HCT116 (cell line): ENCODE measurements around the gene SMARCA2. TPM values are rescaled to one million over a fixed set of nuclear protein-coding genes. Genes with fewer than 3 reads are reported as not detected.

Experiments
- ATAC-seq: fragments of 200-7000 bp; cut with Tn5 transposase; 2 replicates; pipeline ENCODE4 v1.9.1; 2020; ENCODE audit warnings: mild to moderate bottlenecking, moderate library complexity
- BruUV-seq: library from RNA; stranded (reverse); fragments of 400-500 nt; replicated peaks from 2 replicates; lab custom pipeline; 2021; lab: Mats Ljungman, UMichigan
- CTCF ChIA-PET: fragments of 300-600 bp; sonication (Branson Sonifier 250); formaldehyde crosslinking; loops from one replicate; lab custom pipeline; 2021; ENCODE audit warnings: antibody characterized with exemption; lab: Charles Lee
- POLR2A ChIA-PET: fragments of 300-600, 350-600 bp; sonication (Branson Sonifier 250); formaldehyde crosslinking; loops from one replicate; lab custom pipeline; 2021; ENCODE audit warnings: antibody characterized with exemption; lab: Charles Lee
- RAD21 ChIA-PET, 2 experiments: fragments of 300-600 bp; sonication (Branson Sonifier 250); formaldehyde crosslinking; loops; one replicate each; lab custom pipeline; 2023; ENCODE audit warnings: low total read pairs in 2 of 2; ENCODE audit not compliant: uncharacterized antibody in 2 of 2, unreplicated experiment in 2 of 2, low non-redundant PET in 1 of 2; lab: Charles Lee
- DNase-seq: peaks from one replicate; pipeline ENCODE4 v3.0.0-alpha.2; 2010; ENCODE audit warnings: low read depth, low spot score
- H2AFZ ChIP-seq: fragments of 200-600 bp; shearing (Covaris generic), sonication (generic); 2 replicates; pipeline ENCODE4 v1.6.1; 2017; ENCODE audit warnings: low read depth, mixed run types, mixed read lengths, antibody characterized with exemption, low read length; ENCODE audit not compliant: poor library complexity, severe bottlenecking
- H3K27ac ChIP-seq: 2 replicates; pipeline ENCODE4 v1.5.1; 2012; ENCODE audit warnings: low read depth, low read length
- H3K27me3 ChIP-seq: fragments of 200-600 bp; sonication (generic); 2 replicates; pipeline ENCODE4 v1.6.1; 2016; ENCODE audit warnings: mixed run types, low read length, mixed read lengths; ENCODE audit not compliant: insufficient read depth
- H3K36me3 ChIP-seq, 2 experiments: fragments of 200-500 bp in 1 of 2; fragments of 200-600 bp in 1 of 2; sonication (Bioruptor generic) in 1 of 2; sonication (generic) in 1 of 2; 2 replicates each; pipeline versions ENCODE4 v1.5.1 to v1.6.1; 2014 to 2016; ENCODE audit warnings: low read length in 2 of 2, inconsistent platforms in 1 of 2, mixed read lengths in 1 of 2, mixed run types in 1 of 2; ENCODE audit not compliant: insufficient read depth in 2 of 2, control insufficient read depth in 1 of 2
- H3K4me1 ChIP-seq, 2 experiments: fragments of 200-600 bp in 1 of 2; sonication (generic) in 1 of 2; 2 replicates each; pipeline versions ENCODE4 v1.5.1 to v1.6.1; 2012 to 2017; ENCODE audit warnings: low read length in 2 of 2, inconsistent platforms in 1 of 2, mild to moderate bottlenecking in 1 of 2, mixed read lengths in 1 of 2, mixed run types in 1 of 2, moderate library complexity in 1 of 2; ENCODE audit not compliant: insufficient read depth in 2 of 2, control insufficient read depth in 1 of 2
- H3K4me2 ChIP-seq: fragments of 200-600 bp; sonication (generic); 2 replicates; pipeline ENCODE4 v1.6.1; 2017; ENCODE audit warnings: mixed run types, low read length, mixed read lengths
- H3K4me3 ChIP-seq, 2 experiments: fragments of 200-600 bp in 1 of 2; sonication (generic) in 1 of 2; replicated peaks in 1 of 2; 2 replicates each; pipeline ENCODE4 v1.5.1; 2011 to 2016; ENCODE audit warnings: low read length in 2 of 2, control low read depth in 1 of 2, low read depth in 1 of 2, mild to moderate bottlenecking in 1 of 2, mixed read lengths in 1 of 2, mixed run types in 1 of 2
- H3K79me2 ChIP-seq: fragments of 200-600 bp; sonication (generic); 2 replicates; pipeline ENCODE4 v1.6.1; 2017; ENCODE audit warnings: mild to moderate bottlenecking, mixed run types, low read length, moderate library complexity, mixed read lengths; ENCODE audit not compliant: insufficient read depth
- H3K9ac ChIP-seq: fragments of 200-600 bp; sonication (generic); 2 replicates; pipeline ENCODE4 v1.6.1; 2016; ENCODE audit warnings: low read length, mixed read lengths
- H3K9me2 ChIP-seq: fragments of 200-600 bp; sonication (generic), shearing (Covaris generic); 2 replicates; pipeline ENCODE4 v1.6.1; 2017; ENCODE audit warnings: mixed run types, mild to moderate bottlenecking, moderate library complexity; ENCODE audit not compliant: insufficient read depth
- H3K9me3 ChIP-seq, 2 experiments: fragments of 200-500 bp in 1 of 2; fragments of 200-600 bp in 1 of 2; sonication (Bioruptor generic) in 1 of 2; sonication (generic) in 1 of 2; 2 replicates each; pipeline ENCODE4 v1.6.1; 2014 to 2017; ENCODE audit warnings: low read length in 2 of 2, mixed read lengths in 2 of 2, inconsistent platforms in 1 of 2, low read depth in 1 of 2, mild to moderate bottlenecking in 1 of 2, mixed run types in 1 of 2, moderate library complexity in 1 of 2; ENCODE audit not compliant: control insufficient read depth in 1 of 2, insufficient read depth in 1 of 2
- H4K20me1 ChIP-seq: fragments of 200-600 bp; sonication (generic), shearing (Covaris generic); 2 replicates; pipeline ENCODE4 v1.6.1; 2017; ENCODE audit warnings: mixed run types, mild to moderate bottlenecking, moderate library complexity; ENCODE audit not compliant: insufficient read depth
- CEBPB ChIP-seq: IDR thresholded peaks from 2 replicates; pipeline ENCODE4 v1.6.1; 2012; ENCODE audit warnings: low read depth
- CTCF ChIP-seq, 3 experiments: fragments of 200-600 bp in 1 of 3; sonication (generic) in 1 of 3; IDR thresholded peaks in 2 of 3; conservative IDR thresholded peaks in 1 of 3; 2 replicates each; pipeline ENCODE4 v1.5.1; 2012 to 2017; ENCODE audit warnings: low read depth in 2 of 3, low read length in 2 of 3, antibody characterized with exemption in 1 of 3, borderline replicate concordance in 1 of 3, control low read depth in 1 of 3, mild to moderate bottlenecking in 1 of 3, mixed read lengths in 1 of 3, mixed run types in 1 of 3, moderate library complexity in 1 of 3; ENCODE audit not compliant: insufficient read depth in 1 of 3
- ELF1 ChIP-seq: IDR thresholded peaks from 2 replicates; pipeline ENCODE4 v1.6.1; 2012; ENCODE audit warnings: low read depth, borderline replicate concordance
- RAD21 ChIP-seq: IDR thresholded peaks from 2 replicates; pipeline ENCODE4 v1.6.1; 2012; ENCODE audit warnings: low read depth, mild to moderate bottlenecking
- SP1 ChIP-seq: IDR thresholded peaks from 2 replicates; pipeline ENCODE4 v1.6.1; 2012; ENCODE audit warnings: low read depth
- intact Hi-C: fragments of 100-400 bp; cut with micrococcal nuclease; formaldehyde crosslinking; loops from 2 replicates; pipeline ENCODE4 v1.10.0; 2022
- total RNA-seq: library from RNA; stranded (reverse); gene quantifications from one replicate; pipeline ENCODE4 v1.2.1, GENCODE V29; 2021; ENCODE audit not compliant: unreplicated experiment

Gene SMARCA2
- total RNA-seq, 1 experiment from 2014 or later: 14.7 TPM

- no peak overlapping the region for H3K4me2 ChIP-seq
- ChIA-PET RAD21 (no interaction called here), CTCF (no interaction called here), POLR2A (no interaction called here)
- no peaks in the 10 kb centered on the region for H3K4me1 ChIP-seq
- H3K9me3 ChIP-seq: no peaks in the 10 kb centered on the region
- no peak overlapping the region for H3K4me3 ChIP-seq
- no peaks in the 10 kb centered on the region for H3K27me3 ChIP-seq
- ATAC-seq (peak; percentile 85), DNase-seq (no peak)
- TF ChIP-seq RAD21 (peak; percentile 64), CEBPB (peak; percentile 57; the same call in 1 of the 2 replicates), SP1 (no peak), CTCF (IDR thresholded peaks at IDR 0.05 in 2 of 3, conservative IDR thresholded peaks at IDR 0.05 in 1 of 3; ENCODE audit: borderline replicate concordance in 1 of 3, insufficient read depth in 1 of 3, low read depth in 2 of 3, low read length in 2 of 3) (peak; percentile 25 to 63 (median 59); a peak in 5 of 6 replicates)
- peak overlapping the region; percentile 59 for H2AFZ ChIP-seq
- H3K27ac ChIP-seq: no peak overlapping the region
- H3K36me3 ChIP-seq: no peaks in the 10 kb centered on the region
- no peak overlapping the region for H3K9ac ChIP-seq
- no peaks in the 10 kb centered on the region for H3K9me2 ChIP-seq
- no peaks in the 10 kb centered on the region for H4K20me1 ChIP-seq
- no TSS peak for BruUV-seq
- H3K79me2 ChIP-seq: no peaks in the 10 kb centered on the region
- intact Hi-C loops: no loop called here
Observed at GRCh38 chr9:2228132-2228531, 213.0 kb downstream of the SMARCA2 start.

GRCh38 chr9:2228641-2229040 lies 213.5 kb downstream of the SMARCA2 start:
- peak overlapping the region; percentile 59 for H2AFZ ChIP-seq
- no peak for TF ChIP-seq ELF1
- ChIA-PET CTCF (no interaction called here), RAD21 (no interaction called here), POLR2A (no interaction called here)
- no peaks in the 10 kb centered on the region for H3K27me3 ChIP-seq
- H3K9ac ChIP-seq: no peak overlapping the region
- no peaks in the 10 kb centered on the region for H3K36me3 ChIP-seq
- ATAC-seq (no peak), DNase-seq (no peak)
- no peak overlapping the region for H3K4me3 ChIP-seq
- no peaks in the 10 kb centered on the region for H3K9me3 ChIP-seq
- BruUV-seq: no TSS peak
- no peaks in the 10 kb centered on the region for H3K4me1 ChIP-seq
- H3K9me2 ChIP-seq: no peaks in the 10 kb centered on the region
- H3K27ac ChIP-seq: no peak overlapping the region
- no peaks in the 10 kb centered on the region for H4K20me1 ChIP-seq
- intact Hi-C loops: no loop called here
- H3K79me2 ChIP-seq: no peaks in the 10 kb centered on the region
- H3K4me2 ChIP-seq: no peak overlapping the region
